Sigmoid colon (tissue), 7 donors: Measurements from ENCODE around the gene IL1R2. TPM values are rescaled to one million over a fixed set of nuclear protein-coding genes. Genes with fewer than 3 reads are reported as not detected.
A peak's percentile ranks its signal among the peaks of the same experiment; 100 is the strongest.

Experiments used
- DNase-seq: peaks from one replicate; pipeline ENCODE4 v3.0.0-alpha.2; 2019
- H3K27ac ChIP-seq, 4 donors: fragments of 200-600 bp; sonication (generic); one replicate each; pipeline ENCODE4 v1.5.1; 2016 to 2019; ENCODE audit warnings: mild to moderate bottlenecking in 1 of 4
- H3K27me3 ChIP-seq, 3 donors: fragments of 200-600 bp; sonication (generic); one replicate each; pipeline ENCODE4 v1.5.1; 2019; ENCODE audit warnings: mild to moderate bottlenecking in 1 of 3
- H3K36me3 ChIP-seq, 4 donors: fragments of 200-600 bp; sonication (generic); one replicate each; pipeline ENCODE4 v1.5.1; 2016 to 2019
- H3K4me1 ChIP-seq, 4 donors: fragments of 200-600 bp; sonication (generic); one replicate each; pipeline ENCODE4 v1.5.1; 2017 to 2019
- H3K4me3 ChIP-seq, 4 donors: fragments of 200-600 bp; sonication (generic); one replicate each; pipeline ENCODE4 v1.5.1; 2017 to 2019; ENCODE audit warnings: mild to moderate bottlenecking in 2 of 4, moderate library complexity in 1 of 4
- H3K9me3 ChIP-seq, 4 donors: fragments of 200-600 bp in 3 of 4; sonication (generic) in 3 of 4; one replicate each; pipeline versions ENCODE4 v1.5.1 to v1.6.1; 2013 to 2019
- CTCF ChIP-seq, 4 experiments: fragments of 450-650 bp in 3 of 4; fragments of 200-600 bp in 1 of 4; IDR thresholded peaks; one replicate each; pipeline ENCODE4 v1.5.1; 2016 to 2019; ENCODE audit warnings: antibody characterized with exemption in 4 of 4, mild to moderate bottlenecking in 3 of 4, moderate library complexity in 2 of 4
- EP300 ChIP-seq, 4 donors: sonication (generic); formaldehyde crosslinking; IDR thresholded peaks; one replicate each; pipeline ENCODE4 v1.6.1; 2017; ENCODE audit warnings: antibody characterized with exemption in 4 of 4
- POLR2A ChIP-seq, 2 donors: fragments of 450-650 bp; IDR thresholded peaks; one replicate each; pipeline ENCODE4 v1.6.1; 2016; ENCODE audit warnings: antibody characterized with exemption in 2 of 2, mild to moderate bottlenecking in 2 of 2, moderate library complexity in 2 of 2
- POLR2AphosphoS5 ChIP-seq, 4 donors: sonication (generic); formaldehyde crosslinking; IDR thresholded peaks; one replicate each; pipeline ENCODE4 v1.6.1; 2017; ENCODE audit warnings: antibody characterized with exemption in 4 of 4
- WGBS, 2 donors: extraction: QIAGEN DNeasy Blood & Tissue Kit; methylation state at CpG; one replicate each; pipeline ENCODE4 v1.1.7; 2013; 5-methylcytosine and 5-hydroxymethylcytosine counted together
- intact Hi-C: fragments of 100-400 bp; cut with DNase I; formaldehyde crosslinking; loops from one replicate; pipeline ENCODE4 v1.15.1; 2023
- polyA plus RNA-seq, 3 donors: library from polyadenylated mRNA; stranded (reverse); fragments of 200-250 nt; gene quantifications; one replicate each; pipeline ENCODE4 v1.2.3, GENCODE V29; 2013
- total RNA-seq, 4 donors: library from RNA; depleted of rRNA; stranded (reverse); fragments of >200 nt; gene quantifications; one replicate each; pipeline ENCODE4 v1.1.0, GENCODE V29; 2016
- donor health status: healthy with polysubstance abuse.
- donor health status: Bipolar disorder and iron deficiency.
- donor health status: healthy.

The IL1R2 gene
- total and polyA plus RNA-seq, 7 donors = 3.0 to 26.4 (median 15.9) TPM

DNA sequence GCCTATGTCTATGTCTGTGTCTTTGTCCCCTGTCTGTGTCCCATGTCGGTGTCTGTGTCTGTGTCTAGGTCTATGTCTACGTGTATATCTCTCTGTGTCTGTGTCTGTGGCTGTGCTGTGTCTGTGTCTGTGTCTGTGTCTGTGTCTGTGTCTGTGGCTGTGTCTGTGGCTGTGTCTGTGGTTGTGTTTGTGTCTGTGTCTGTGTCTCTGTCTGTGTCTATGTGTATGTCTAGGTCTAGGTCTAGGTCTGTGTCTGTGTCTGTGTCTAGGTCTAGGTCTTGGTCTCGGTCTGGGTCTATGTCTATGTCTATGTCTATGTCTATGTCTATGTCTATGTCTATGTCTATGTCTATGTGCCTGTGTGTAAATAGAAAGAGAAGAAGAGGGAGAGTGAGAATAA is 11.9 kb downstream of the IL1R2 start:
- WGBS, 2 donors = 93 to 96% methylated on average over 3 of the region's 3 CpGs
- TF ChIP-seq CTCF (IDR thresholded peaks at IDR 0.05) (no peak), POLR2AphosphoS5 (IDR thresholded peaks at IDR 0.05) (no peak), EP300 (IDR thresholded peaks at IDR 0.05) (no peak), POLR2A (IDR thresholded peaks at IDR 0.05) (no peak)
- H3K9me3 ChIP-seq = no peaks in the 10 kb centered on the region
- H3K27me3 ChIP-seq = no peaks in the 10 kb centered on the region
- no peak for DNase-seq
- no peak overlapping the region for H3K4me3 ChIP-seq
- intact Hi-C loops = no loop called here
- peaks cover 0 to 3% (median 0%) of the 10 kb centered on the region in 4 donors for H3K4me1 ChIP-seq
- H3K27ac ChIP-seq = no peak overlapping the region
- no peaks in the 10 kb centered on the region for H3K36me3 ChIP-seq

DNA sequence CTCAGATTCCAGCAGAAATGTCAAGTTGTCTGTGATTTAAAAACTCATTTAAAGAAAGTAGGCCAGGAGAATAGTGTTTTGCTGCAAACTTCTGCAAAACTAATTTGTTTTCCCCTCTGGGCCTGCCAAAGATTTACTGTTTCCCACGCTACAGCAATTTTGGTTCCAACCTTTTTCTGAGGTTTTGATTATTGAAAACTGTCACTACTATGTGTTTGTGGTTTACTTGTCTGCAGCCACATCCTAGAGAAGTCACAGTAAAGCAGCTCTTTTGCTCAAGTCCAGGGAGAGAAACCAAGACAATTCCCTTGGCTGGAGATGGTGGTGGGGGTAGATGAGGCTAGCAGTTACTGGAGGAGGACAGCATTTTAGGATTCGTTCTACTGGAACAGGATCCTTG is 12.8 kb downstream of the IL1R2 start:
- Histone ChIP-seq H3K4me3 (no peak overlapping the region), H3K4me1 (peaks cover 0 to 3% (median 0%) of the 10 kb centered on the region in 4 donors), H3K36me3 (no peaks in the 10 kb centered on the region), H3K27me3 (no peaks in the 10 kb centered on the region), H3K27ac (peak overlapping the region in 1 of 4 donors; percentile 13), H3K9me3 (no peaks in the 10 kb centered on the region)
- TF ChIP-seq POLR2A (IDR thresholded peaks at IDR 0.05) = no peak
- TF ChIP-seq CTCF (IDR thresholded peaks at IDR 0.05) = no peak
- no peak for TF ChIP-seq EP300 (IDR thresholded peaks at IDR 0.05)
- no peak for TF ChIP-seq POLR2AphosphoS5 (IDR thresholded peaks at IDR 0.05)
- DNase-seq = no peak
- WGBS, 2 donors = 65 to 86% methylated on average over 2 of the region's 2 CpGs
- intact Hi-C loops = no loop called here

DNA sequence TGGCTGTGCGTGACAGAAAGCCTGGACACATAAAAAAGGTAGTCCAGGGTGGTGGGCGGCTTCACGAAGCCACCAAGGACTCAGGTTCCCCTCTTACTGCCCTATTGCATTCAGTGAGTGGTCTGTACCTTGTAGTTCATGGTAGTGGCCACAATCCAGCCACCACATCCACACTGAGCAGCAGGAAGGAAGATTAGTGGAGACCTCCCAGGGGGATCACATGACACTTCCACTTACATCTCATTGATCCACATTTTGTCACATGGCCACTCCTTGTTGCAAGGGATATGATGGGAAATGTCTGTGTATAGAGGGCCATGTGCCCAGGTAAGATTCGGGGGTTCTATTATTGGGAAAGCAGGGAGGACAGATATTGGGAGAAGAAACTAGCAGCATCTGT is 13.7 kb downstream of the IL1R2 start:
- TF ChIP-seq POLR2A (IDR thresholded peaks at IDR 0.05) (no peak), CTCF (IDR thresholded peaks at IDR 0.05) (no peak), EP300 (IDR thresholded peaks at IDR 0.05) (no peak), POLR2AphosphoS5 (IDR thresholded peaks at IDR 0.05) (no peak)
- Histone ChIP-seq H3K4me3 (no peak overlapping the region), H3K27ac (no peak overlapping the region), H3K27me3 (no peaks in the 10 kb centered on the region), H3K9me3 (no peaks in the 10 kb centered on the region), H3K4me1 (peaks cover 0 to 3% (median 0%) of the 10 kb centered on the region in 4 donors), H3K36me3 (no peaks in the 10 kb centered on the region)
- intact Hi-C loops = no loop called here
- DNase-seq = no peak
- 92 to 96% methylated on average over 4 of the region's 4 CpGs for WGBS, 2 donors

- DNase-seq = no peak
Observed at GRCh38 chr2:102005989-102006885, 14.5 kb downstream of the IL1R2 start.

More at GRCh38 chr2:102005989-102006885, 14.5 kb downstream of the IL1R2 start:
- WGBS, 2 donors = 64 to 66% methylated on average over 15 of the region's 15 CpGs
- no peaks in the 10 kb centered on the region for H3K9me3 ChIP-seq
- no peak overlapping the region for H3K4me3 ChIP-seq
- intact Hi-C loops = no loop called here
- no peak overlapping the region for H3K27ac ChIP-seq
- peak in 3 of 4 experiments; percentile 33 to 44 (median 38) for TF ChIP-seq CTCF (IDR thresholded peaks at IDR 0.05)
- TF ChIP-seq EP300 (IDR thresholded peaks at IDR 0.05) = no peak
- no peaks in the 10 kb centered on the region for H3K36me3 ChIP-seq
- H3K27me3 ChIP-seq = no peaks in the 10 kb centered on the region
- H3K4me1 ChIP-seq = peaks cover 0 to 3% (median 0%) of the 10 kb centered on the region in 4 donors
